Kidney tubule cell (primary cell): ENCODE results near the gene MAGEA11.
"Not testable (repeated sequence)": the region's sequence is repeated elsewhere in the genome, so short reads cannot be mapped to it uniquely, and the experiment has no call there.

ENCODE experiments used
- DNase-seq: peaks from one replicate; pipeline ENCODE4 v3.0.0-alpha.2; 2018; ENCODE audit warnings: low spot score

MAGEA11 gene

GRCh38 chrX:149718757-149719156 lies 6.9 kb downstream of the MAGEA11 start:
- no peak for DNase-seq

- no peak for DNase-seq
Observed at GRCh38 chrX:149720021-149720689, 8.3 kb downstream of the MAGEA11 start.

DNA sequence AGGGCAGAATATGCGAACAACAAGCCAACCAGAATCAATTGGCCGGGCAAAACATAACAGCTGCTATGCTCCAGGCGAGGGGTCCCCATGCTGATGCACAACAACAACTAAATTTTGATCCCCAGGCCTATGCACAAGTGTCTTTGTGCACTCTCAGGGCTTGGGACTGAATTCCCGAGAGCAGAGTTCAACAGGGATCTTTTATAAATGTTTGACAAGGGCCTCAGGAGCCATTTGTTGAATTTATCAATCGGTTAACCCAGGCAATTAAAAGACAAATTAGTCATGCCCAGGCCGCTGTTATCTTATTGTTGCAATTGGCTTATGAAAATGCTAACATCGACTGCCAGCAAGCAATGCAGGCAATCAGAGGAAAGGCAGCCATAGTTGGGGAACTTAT lies 9.4 kb downstream of the MAGEA11 start:
- DNase-seq = not testable (repeated sequence)

- DNase-seq = no peak
Observed at GRCh38 chrX:149721778-149722177, 9.9 kb downstream of the MAGEA11 start.

GRCh38 chrX:149723583-149724118 lies 11.8 kb downstream of the MAGEA11 start:
- not testable (repeated sequence) for DNase-seq

- not testable (repeated sequence) for DNase-seq
Observed at GRCh38 chrX:149727308-149727707, 15.4 kb downstream of the MAGEA11 start.

DNA sequence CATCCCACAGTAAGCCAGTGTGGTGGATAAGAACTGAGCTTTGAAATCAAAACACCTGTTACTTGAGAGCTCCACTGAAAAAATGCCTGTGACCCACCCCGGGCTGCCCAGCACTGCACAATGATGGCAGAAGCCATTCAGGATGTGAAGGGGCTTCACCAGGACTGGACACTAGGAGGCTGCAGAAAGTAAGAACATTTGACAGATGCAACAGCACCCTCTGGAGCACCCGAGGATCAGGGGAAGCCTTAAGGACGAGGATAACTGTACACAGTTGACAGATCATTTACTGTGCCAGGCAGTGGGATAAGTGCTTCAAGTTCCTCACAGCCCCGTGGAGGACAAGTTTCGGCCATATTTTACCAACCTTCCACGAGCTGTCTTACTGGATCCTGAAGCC lies 30.4 kb downstream of the MAGEA11 start:
- not testable (repeated sequence) for DNase-seq

GRCh38 chrX:149746390-149747007 lies 34.6 kb downstream of the MAGEA11 start:
- not testable (repeated sequence) for DNase-seq

DNA sequence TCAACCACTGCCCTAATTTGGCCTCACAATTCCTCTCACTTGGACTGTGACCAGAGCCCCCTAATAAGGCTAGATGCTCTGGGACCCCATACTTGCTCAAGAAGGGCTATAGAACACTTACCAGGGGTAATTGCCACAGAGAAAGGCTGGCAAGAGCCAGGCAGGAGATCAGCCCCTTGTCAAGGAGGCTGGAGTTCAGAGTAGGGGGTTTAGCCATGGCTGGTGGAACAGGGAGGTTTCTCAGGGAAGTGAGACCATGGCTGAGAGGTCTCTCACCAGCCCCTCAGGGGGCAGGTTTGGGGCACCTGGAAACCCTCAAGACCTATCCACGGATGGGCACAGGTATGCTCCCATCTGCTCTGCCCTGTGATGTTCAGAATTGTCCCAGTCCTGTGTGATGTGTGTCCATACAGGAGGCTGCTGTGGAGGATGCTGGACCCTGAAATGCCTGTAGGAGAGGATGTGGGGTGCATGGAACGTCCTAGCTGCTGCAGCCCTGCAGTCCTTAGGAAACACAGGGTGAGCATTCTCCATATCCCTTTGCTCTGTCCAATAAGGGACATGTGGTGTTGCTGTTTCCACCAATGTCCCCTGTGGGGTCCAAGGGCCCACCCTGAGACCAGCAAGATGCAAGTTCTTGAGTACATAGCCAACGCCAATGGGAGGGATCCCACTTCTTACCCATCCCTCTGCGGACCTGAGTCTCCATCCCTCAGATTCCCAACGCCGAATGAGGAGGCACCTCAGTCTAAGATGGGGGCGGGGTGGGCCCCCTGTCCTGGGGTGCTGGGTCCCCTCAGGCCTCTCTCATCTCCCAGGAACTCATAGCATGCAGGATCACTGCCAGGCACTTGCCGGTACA lies 45.6 kb downstream of the MAGEA11 start:
- no peak for DNase-seq

GRCh38 chrX:149758068-149758714 lies 46.3 kb downstream of the MAGEA11 start:
- no peak for DNase-seq

DNA sequence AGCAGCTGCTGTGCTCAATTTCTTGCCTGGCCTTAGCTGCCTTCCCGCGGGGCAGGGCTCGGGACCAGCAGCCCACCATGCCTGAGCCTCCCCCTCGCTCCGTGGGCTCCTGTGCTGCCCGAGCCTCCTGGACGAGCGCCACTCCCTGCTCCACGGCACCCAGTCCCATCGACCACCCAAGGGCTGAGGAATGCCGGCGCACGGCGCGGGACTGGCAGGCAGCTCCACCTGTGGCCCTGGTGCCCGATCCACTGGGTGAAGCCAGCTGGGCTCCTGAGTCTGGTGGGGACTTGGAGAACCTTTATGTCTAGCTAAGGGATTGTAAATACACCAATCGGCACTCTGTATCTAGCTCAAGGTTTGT lies 46.8 kb downstream of the MAGEA11 start:
- DNase-seq = not testable (repeated sequence)

GRCh38 chrX:149759824-149760223 lies 48.0 kb downstream of the MAGEA11 start:
- no peak for DNase-seq

DNA sequence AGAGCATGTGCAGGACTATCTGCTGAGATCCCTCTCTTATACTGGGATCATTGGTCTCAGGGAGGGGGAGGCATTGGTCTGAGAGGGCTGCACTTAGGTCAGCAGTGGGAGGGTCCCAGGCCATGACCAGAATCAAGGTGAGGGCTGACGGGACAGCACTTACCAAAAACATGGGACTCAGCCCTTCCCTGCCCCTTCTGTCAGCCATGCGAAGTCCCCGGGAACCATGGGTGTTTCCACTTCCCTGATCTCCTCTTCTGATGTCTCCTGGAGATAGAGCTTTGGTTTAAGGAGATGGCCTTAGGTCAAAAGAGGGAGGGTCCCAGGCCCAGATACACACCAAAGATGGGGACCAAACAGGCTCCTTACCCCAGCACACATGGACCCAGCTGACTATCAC lies 49.1 kb downstream of the MAGEA11 start:
- no peak for DNase-seq

- DNase-seq = not testable (repeated sequence)
Observed at GRCh38 chrX:149761858-149762674, 50.2 kb downstream of the MAGEA11 start.

- DNase-seq = no peak
Observed at GRCh38 chrX:149762696-149763614, 51.1 kb downstream of the MAGEA11 start.
